Jurkat, Clone E6-1 (cell line): ENCODE results near the gene CNTNAP5.

Source experiments
- DNase-seq: peaks from one replicate; pipeline ENCODE4 v3.0.0-alpha.2; 2011; ENCODE audit warnings: low read depth, low spot score
- H3K4me3 ChIP-seq: 2 replicates; pipeline ENCODE4 v1.5.1; 2011; ENCODE audit warnings: mild to moderate bottlenecking, low read length, control low read depth, moderate library complexity

The CNTNAP5 gene

DNA sequence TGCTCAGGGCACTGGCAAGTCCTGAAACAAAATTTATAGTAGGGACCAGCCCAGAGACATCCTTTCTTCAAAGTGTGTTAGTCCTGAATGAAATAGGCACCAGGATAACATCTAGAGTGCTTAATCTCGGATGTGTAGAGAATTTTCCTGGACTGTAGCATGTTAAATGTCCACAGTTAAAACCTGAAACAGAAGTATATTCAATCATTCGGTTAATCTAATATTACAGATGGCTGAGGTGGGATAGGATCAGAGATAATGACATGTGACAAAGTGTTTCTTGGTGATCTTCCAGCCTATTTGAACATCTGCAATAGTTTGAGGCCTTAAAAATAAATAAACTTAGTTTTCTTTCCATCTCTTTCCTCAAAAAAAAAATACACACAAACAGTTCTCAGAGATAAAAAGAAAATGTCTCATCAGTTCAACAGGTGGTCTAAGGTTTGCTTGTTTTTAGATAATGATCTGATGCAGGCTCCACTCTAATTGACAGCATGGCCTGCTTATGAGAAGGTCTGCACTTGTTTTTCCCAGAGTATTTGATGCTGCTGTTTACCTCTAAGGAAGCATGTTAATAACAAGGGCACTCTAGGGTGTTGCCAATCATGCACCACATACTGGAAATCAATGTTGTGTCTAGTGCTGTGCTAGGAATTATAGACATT lies 25.9 kb downstream of the CNTNAP5 start:
- no peak for DNase-seq
- no peak overlapping the region for H3K4me3 ChIP-seq

DNA sequence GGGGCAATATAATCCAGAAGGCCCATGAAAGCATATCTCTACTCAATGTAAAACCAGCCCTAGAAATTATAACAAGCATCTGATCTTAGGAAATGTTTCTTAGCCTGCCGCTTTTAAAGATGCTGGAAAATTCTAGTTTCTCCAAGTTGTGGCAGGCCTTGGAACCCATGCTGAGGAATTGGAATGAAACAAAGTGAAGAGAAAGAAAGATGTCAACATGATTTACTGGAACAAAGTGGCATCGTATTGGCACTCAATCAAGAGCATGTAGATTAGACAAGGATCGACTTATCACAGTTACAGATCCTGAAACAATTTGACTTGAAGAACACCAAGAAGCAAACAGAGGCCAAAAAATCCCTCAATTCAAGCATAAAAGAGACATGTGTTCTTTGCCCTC lies 28.7 kb downstream of the CNTNAP5 start:
- no peak for DNase-seq
- H3K4me3 ChIP-seq: no peak overlapping the region

DNA sequence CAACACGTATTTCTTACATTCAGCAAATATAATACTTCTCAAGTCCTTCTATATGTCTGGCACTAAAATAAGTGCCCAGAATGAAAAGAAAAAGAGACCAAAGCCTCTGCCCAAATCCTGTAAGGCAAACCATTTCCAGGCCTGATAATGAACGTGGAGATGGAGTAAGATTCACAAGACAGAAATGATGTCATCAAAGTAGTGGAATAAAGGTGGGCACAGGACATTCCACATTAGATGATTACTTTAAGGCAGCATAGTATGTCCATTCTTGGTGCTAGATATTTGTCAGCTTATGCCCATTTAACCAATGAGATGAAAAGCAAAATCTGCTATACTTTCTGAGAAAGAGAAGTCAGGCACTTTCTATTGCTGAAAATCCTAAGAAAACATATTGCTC lies 38.5 kb downstream of the CNTNAP5 start:
- no peak for DNase-seq
- no peak overlapping the region for H3K4me3 ChIP-seq

DNA sequence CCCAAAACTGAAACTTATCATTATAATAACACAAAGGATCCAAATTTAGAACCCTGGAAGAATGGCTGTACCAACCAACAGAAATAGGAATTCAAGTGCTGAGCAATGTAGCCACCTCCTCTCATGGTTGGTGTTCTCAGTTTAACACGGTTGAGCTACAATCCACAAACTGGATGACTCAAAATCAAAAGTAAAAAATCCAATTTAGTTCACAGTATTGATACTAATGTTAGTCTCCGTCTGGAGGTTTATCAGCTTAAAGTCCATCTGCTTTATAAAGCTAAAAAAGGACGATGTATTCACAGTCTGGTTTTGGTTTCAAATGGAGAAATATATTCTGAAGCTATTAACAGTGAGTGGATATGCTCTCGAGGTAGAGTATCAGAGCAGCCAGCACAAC lies 40.5 kb downstream of the CNTNAP5 start:
- no peak for DNase-seq
- no peak overlapping the region for H3K4me3 ChIP-seq

- no peak overlapping the region for H3K4me3 ChIP-seq
- DNase-seq: no peak
Observed at GRCh38 chr2:124066776-124067175, 41.7 kb downstream of the CNTNAP5 start.

- no peak overlapping the region for H3K4me3 ChIP-seq
- DNase-seq: no peak
Observed at GRCh38 chr2:124079045-124079444, 54.0 kb downstream of the CNTNAP5 start.

- no peak for DNase-seq
Observed at GRCh38 chr2:124080281-124081153, 55.4 kb downstream of the CNTNAP5 start.

DNA sequence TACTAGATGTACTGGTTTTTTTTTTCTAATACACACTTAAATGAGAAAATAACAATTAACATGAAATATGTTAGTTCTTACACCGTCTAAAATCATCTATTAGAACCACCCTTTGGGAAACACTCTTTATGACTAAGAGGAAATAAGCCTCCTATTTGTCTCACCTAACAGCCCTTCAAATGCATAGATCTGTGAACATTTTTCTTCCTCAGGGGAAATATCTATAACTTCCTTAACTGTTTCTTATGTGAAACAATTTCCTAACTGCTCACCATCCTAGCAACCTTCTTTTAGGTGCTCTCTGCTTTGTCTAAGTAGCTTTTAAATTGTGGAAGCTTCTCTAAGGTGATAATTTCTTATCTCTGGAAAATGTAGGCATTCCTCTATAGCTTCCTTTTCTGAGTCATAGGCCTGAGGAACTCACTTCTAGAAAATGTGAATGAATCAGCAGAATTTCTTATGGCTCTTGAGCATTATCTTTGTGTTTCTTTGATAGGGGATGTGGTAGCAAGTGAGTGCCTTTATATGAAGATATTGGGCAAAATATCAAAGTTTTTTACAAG lies 56.1 kb downstream of the CNTNAP5 start:
- no peak for DNase-seq
- no peak overlapping the region for H3K4me3 ChIP-seq

More at GRCh38 chr2:124080281-124081153, 55.4 kb downstream of the CNTNAP5 start:
- no peak overlapping the region for H3K4me3 ChIP-seq

GRCh38 chr2:124088616-124089015 lies 63.5 kb downstream of the CNTNAP5 start:
- no peak for DNase-seq

GRCh38 chr2:124091721-124092120 lies 66.6 kb downstream of the CNTNAP5 start:
- H3K4me3 ChIP-seq: no peak overlapping the region
- DNase-seq: no peak

More at GRCh38 chr2:124088616-124089015, 63.5 kb downstream of the CNTNAP5 start:
- H3K4me3 ChIP-seq: no peak overlapping the region

- no peak for DNase-seq
- H3K4me3 ChIP-seq: no peak overlapping the region
Observed at GRCh38 chr2:124092651-124093050, 67.6 kb downstream of the CNTNAP5 start.

DNA sequence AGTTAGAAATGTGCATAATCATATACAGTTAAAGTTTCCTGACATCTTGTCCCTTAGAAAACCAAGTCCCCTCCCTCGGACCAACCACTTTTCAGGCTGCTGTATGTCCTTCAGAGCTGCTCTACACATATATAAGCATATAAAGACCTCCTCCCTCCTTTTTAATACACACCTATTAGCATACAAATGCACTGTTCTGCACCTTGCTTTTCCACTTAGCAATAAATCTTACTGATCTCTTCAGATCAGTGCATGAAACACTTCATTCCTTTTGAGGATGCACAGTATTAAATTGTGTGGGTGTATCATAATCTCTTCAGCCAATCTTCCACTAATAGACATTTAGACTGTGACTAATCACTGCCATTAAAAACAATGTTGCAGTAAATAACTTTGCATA lies 79.8 kb downstream of the CNTNAP5 start:
- no peak overlapping the region for H3K4me3 ChIP-seq
- no peak for DNase-seq

DNA sequence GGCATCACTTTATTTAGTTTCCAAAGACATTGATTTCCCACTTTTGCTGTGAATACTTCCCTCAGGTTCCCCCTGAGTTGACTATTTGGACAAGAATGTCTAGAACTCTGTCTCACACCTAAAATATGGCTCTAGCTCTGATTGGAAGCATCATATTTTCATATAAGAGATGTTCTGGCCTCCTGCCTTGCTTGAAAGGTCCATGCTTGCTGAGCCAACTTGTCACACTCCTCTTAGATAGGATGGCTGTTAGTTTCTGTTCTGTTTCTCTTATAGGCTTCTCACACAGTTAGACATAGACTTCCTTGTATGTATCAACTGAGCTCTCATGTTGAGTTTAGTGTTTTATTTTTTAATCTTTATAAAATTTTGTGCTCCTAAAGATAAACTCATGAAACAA lies 87.1 kb downstream of the CNTNAP5 start:
- no peak overlapping the region for H3K4me3 ChIP-seq
- DNase-seq: no peak

- DNase-seq: no peak
- no peak overlapping the region for H3K4me3 ChIP-seq
Observed at GRCh38 chr2:124112966-124113365, 87.9 kb downstream of the CNTNAP5 start.

DNA sequence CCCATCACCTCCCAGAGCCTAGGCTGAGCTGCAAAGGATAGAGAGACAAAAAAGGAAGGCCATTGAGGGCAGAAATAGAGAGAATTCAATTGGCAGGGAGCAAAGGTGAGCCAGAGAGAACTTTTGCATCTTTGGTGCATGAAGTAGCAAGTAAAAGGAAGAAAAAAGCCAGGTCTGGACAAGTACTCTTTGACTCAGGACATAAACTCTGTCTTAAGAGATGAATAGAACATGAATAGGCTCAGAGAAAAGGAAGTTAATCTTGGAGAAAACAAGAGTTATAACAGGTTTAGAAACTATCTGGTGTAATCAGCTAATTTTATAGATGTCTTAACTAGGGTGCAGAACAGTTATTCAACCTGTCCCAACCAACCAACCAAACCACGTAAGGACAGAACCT lies 95.2 kb downstream of the CNTNAP5 start:
- no peak overlapping the region for H3K4me3 ChIP-seq
- no peak for DNase-seq

DNA sequence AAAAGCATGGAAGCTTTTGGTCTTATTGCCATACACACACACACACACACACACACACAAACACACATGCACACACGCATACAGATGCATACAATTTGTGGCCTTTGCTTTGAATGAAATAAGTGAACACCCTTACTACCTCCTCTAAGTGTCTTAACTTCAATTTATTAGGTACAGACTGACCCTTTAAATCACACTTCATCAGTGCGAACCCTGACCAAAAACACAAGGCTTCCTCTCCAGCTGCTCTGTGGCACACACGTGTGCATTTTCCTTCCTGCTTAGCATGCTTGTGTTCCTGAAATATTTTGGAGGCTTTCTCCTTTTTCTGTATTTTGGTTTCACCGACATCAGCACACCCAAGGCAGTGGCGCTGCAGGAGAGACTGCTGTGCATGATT lies 96.0 kb downstream of the CNTNAP5 start:
- DNase-seq: no peak
- no peak overlapping the region for H3K4me3 ChIP-seq

- no peak overlapping the region for H3K4me3 ChIP-seq
- no peak for DNase-seq
Observed at GRCh38 chr2:124121760-124122275, 96.7 kb downstream of the CNTNAP5 start.

DNA sequence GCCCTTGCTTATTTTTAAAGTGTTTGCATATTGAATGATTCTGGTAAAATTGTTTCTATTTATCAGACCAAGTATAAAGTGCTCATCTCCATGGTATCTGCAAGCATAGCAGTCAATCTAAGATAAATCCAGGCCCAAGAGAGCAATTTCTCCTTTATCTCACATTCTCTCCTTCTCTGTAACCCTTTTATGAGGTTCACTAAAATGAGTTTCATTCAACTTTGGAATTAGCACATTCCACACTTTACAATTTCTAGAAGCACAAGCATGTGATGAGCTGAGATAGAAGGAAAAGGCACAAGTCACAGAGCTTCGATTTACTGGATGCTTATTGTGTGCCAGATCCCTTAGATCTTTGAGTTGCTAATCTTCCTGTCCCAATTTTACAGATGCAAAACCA lies 97.3 kb downstream of the CNTNAP5 start:
- H3K4me3 ChIP-seq: no peak overlapping the region
- DNase-seq: no peak

DNA sequence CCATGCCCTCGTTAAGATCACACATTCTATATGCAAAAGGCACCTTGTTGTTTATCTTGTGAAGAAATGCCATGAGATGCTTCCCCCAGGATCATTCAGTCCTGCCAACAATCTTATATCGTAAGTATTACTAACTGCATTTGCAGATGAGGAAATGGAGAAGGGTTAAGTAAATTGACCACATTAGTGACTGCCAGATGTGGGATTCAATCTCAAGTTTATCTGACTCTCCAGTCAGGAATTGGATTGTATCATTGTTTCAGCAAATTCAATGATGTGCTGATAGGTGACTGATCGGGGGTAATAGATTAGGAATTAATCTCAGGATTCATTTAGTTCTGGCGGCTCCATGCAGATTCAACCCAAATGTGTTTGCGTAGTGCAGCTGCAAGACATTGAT lies 106.2 kb downstream of the CNTNAP5 start:
- DNase-seq: no peak
- H3K4me3 ChIP-seq: no peak overlapping the region

GRCh38 chr2:124136110-124136509 lies 111.0 kb downstream of the CNTNAP5 start:
- no peak for DNase-seq
- H3K4me3 ChIP-seq: no peak overlapping the region
